NCI-H2081 treated with DMSO at 0.1 percent for 48 hours (cell line): ENCODE results near the gene GNA15.

ENCODE experiments used
- DNase-seq: peaks from one replicate; lab custom pipeline; 2025; lab: John Stamatoyannopoulos, UW

Gene GNA15

GRCh38 chr19:3211191-3211590 lies 75.4 kb downstream of the GNA15 start:
- DNase-seq, result no peak

- DNase-seq, result no peak
Observed at GRCh38 chr19:3213159-3213558, 77.3 kb downstream of the GNA15 start.
